ENCODE results near the gene C2CD5.

Gene C2CD5

GRCh38 chr12:22499445-22499844 is 44.9 kb downstream of the C2CD5 start:
- Histone ChIP-seq H2AFZ (ENCODE audit: low read depth, low read length) (no peak overlapping the region), H3K36me3 (ENCODE audit: insufficient read depth, low read length) (peaks cover 31% of the 10 kb centered on the region), H4K20me1 (ENCODE audit: insufficient read depth, low read length) (no peaks in the 10 kb centered on the region), H3K9me3 (ENCODE audit: insufficient read depth, low read length, severe bottlenecking) (no peaks in the 10 kb centered on the region), H3K27me3 (ENCODE audit: insufficient read depth, low read length, poor library complexity) (no peaks in the 10 kb centered on the region), H3K9ac (ENCODE audit: low read depth, low read length) (no peak overlapping the region), H3K4me3 (ENCODE audit: low read depth in 1 of 2, low read length in 2 of 2) (no peak overlapping the region), H3K4me1 (ENCODE audit: insufficient read depth, low read length) (no peaks in the 10 kb centered on the region), H3K4me2 (ENCODE audit: insufficient read depth, low read length) (no peak overlapping the region), H3K27ac (ENCODE audit: low read length) (no peak overlapping the region), H3K79me2 (ENCODE audit: insufficient read depth, low read length) (no peaks in the 10 kb centered on the region)
- no peak for TF ChIP-seq CTCF (IDR thresholded peaks at IDR 0.05; ENCODE audit: borderline replicate concordance, extremely low read depth, low read length, poor library complexity, severe bottlenecking)
- no peak for TF ChIP-seq EZH2 (IDR thresholded peaks at IDR 0.05; ENCODE audit: borderline replicate concordance, low read depth, low read length, severe bottlenecking)
- DNase-seq (no peak), ATAC-seq (ENCODE audit: insufficient read depth, low read depth) (no peak)

- H3K79me2 ChIP-seq (ENCODE audit: insufficient read depth, low read length): no peaks in the 10 kb centered on the region
- no peak overlapping the region for H3K9ac ChIP-seq (ENCODE audit: low read depth, low read length)
- H3K4me3 ChIP-seq (ENCODE audit: low read depth in 1 of 2, low read length in 2 of 2): no peak overlapping the region
- H3K9me3 ChIP-seq (ENCODE audit: insufficient read depth, low read length, severe bottlenecking): no peaks in the 10 kb centered on the region
- DNase-seq (no peak), ATAC-seq (ENCODE audit: insufficient read depth, low read depth) (no peak)
- no peaks in the 10 kb centered on the region for H3K27me3 ChIP-seq (ENCODE audit: insufficient read depth, low read length, poor library complexity)
- H2AFZ ChIP-seq (ENCODE audit: low read depth, low read length): no peak overlapping the region
- H3K4me1 ChIP-seq (ENCODE audit: insufficient read depth, low read length): no peaks in the 10 kb centered on the region
- TF ChIP-seq EZH2 (IDR thresholded peaks at IDR 0.05; ENCODE audit: borderline replicate concordance, low read depth, low read length, severe bottlenecking): no peak
- no peak for TF ChIP-seq CTCF (IDR thresholded peaks at IDR 0.05; ENCODE audit: borderline replicate concordance, extremely low read depth, low read length, poor library complexity, severe bottlenecking)
- no peak overlapping the region for H3K4me2 ChIP-seq (ENCODE audit: insufficient read depth, low read length)
- H3K36me3 ChIP-seq (ENCODE audit: insufficient read depth, low read length): peaks cover 46% of the 10 kb centered on the region
- no peaks in the 10 kb centered on the region for H4K20me1 ChIP-seq (ENCODE audit: insufficient read depth, low read length)
- H3K27ac ChIP-seq (ENCODE audit: low read length): no peak overlapping the region
Observed at GRCh38 chr12:22494319-22494718, 50.0 kb downstream of the C2CD5 start.

- ATAC-seq (ENCODE audit: insufficient read depth, low read depth): no peak
Observed at GRCh38 chr12:22491034-22491433, 53.3 kb downstream of the C2CD5 start.

More at GRCh38 chr12:22491034-22491433, 53.3 kb downstream of the C2CD5 start:
- H3K36me3 ChIP-seq (ENCODE audit: insufficient read depth, low read length): peaks cover 49% of the 10 kb centered on the region
- no peaks in the 10 kb centered on the region for H3K9me3 ChIP-seq (ENCODE audit: insufficient read depth, low read length, severe bottlenecking)
- no peak overlapping the region for H2AFZ ChIP-seq (ENCODE audit: low read depth, low read length)
- H3K79me2 ChIP-seq (ENCODE audit: insufficient read depth, low read length): no peaks in the 10 kb centered on the region
- no peak for DNase-seq
- H3K4me2 ChIP-seq (ENCODE audit: insufficient read depth, low read length): no peak overlapping the region
- H4K20me1 ChIP-seq (ENCODE audit: insufficient read depth, low read length): no peaks in the 10 kb centered on the region
- H3K4me3 ChIP-seq (ENCODE audit: low read depth in 1 of 2, low read length in 2 of 2): no peak overlapping the region
- TF ChIP-seq EZH2 (IDR thresholded peaks at IDR 0.05; ENCODE audit: borderline replicate concordance, low read depth, low read length, severe bottlenecking) (no peak), CTCF (IDR thresholded peaks at IDR 0.05; ENCODE audit: borderline replicate concordance, extremely low read depth, low read length, poor library complexity, severe bottlenecking) (no peak)
- H3K9ac ChIP-seq (ENCODE audit: low read depth, low read length): no peak overlapping the region
- no peaks in the 10 kb centered on the region for H3K27me3 ChIP-seq (ENCODE audit: insufficient read depth, low read length, poor library complexity)
- H3K4me1 ChIP-seq (ENCODE audit: insufficient read depth, low read length): no peaks in the 10 kb centered on the region
- H3K27ac ChIP-seq (ENCODE audit: low read length): no peak overlapping the region

Data from DND-41 (cell line).